ENCODE data around the gene DOCK6. TPM values are rescaled to one million over a fixed set of nuclear protein-coding genes. Genes with fewer than 3 reads are reported as not detected.

The DOCK6 gene
- total and polyA plus RNA-seq, 2 of the 13 experiments (the other 11 are each of a cell fraction or from before 2014, with no cell fraction given), result 5.4 to 38.1 TPM

DNA sequence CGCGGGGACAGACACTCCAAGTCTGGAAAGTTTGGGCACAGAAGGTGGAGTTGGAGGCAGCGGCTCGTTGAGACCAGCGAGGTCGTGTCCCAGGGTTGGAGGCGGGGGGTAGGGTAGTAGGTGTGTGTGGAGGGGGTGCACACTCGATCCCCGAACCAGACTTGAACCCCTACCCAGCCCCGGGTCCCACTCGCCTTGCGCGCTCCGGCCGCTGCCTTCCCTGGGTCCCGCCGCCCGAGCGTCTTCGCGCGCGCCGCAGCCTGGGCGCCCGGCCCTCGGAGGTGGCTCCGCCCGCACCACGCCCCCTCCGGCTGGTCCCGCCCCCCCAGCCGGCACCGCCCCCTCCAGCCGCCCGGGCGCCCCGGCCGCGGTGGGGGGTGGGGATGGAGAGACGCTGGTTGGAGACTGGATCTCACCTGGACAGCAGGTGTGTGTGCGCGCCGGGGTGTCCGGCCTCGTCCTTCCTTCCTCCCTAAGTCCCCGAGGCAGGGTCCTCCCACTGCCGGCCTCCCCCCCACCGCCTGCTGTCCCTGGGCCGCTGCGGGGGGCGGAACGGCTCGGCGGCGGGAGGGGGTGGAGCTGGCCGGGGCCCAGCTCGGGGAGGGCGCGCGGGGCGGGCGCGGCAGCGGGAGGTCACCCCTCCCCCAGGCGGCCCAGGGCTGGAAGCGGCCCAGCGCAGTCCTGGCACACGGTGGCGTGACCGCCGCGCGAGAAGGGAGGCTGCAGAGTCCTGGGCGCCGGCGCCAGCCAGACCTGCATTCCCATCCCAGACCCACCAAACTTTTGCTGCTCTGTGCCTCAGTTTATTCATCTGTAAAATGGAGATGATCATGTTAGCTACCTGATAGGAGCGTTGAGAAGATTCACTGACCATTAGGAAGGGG lies 64.8 kb downstream of the DOCK6 start, which contains the start of gene KANK2 (continued):
- TF ChIP-seq, protein P1, sequence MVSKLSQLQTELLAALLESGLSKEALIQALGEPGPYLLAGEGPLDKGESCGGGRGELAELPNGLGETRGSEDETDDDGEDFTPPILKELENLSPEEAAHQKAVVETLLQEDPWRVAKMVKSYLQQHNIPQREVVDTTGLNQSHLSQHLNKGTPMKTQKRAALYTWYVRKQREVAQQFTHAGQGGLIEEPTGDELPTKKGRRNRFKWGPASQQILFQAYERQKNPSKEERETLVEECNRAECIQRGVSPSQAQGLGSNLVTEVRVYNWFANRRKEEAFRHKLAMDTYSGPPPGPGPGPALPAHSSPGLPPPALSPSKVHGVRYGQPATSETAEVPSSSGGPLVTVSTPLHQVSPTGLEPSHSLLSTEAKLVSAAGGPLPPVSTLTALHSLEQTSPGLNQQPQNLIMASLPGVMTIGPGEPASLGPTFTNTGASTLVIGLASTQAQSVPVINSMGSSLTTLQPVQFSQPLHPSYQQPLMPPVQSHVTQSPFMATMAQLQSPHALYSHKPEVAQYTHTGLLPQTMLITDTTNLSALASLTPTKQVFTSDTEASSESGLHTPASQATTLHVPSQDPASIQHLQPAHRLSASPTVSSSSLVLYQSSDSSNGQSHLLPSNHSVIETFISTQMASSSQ (IDR thresholded peaks at IDR 0.05; ENCODE audit: low read depth), result no peak
- TF ChIP-seq, protein P1 (CRISPR knock-in tag; IDR thresholded peaks at IDR 0.05; ENCODE audit: borderline replicate concordance), result peak; percentile 6; the same call in 1 of the 2 replicates
- TF ChIP-seq, protein P2, sequence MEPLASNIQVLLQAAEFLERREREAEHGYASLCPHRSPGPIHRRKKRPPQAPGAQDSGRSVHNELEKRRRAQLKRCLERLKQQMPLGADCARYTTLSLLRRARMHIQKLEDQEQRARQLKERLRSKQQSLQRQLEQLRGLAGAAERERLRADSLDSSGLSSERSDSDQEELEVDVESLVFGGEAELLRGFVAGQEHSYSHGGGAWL (CRISPR knock-in tag; IDR thresholded peaks at IDR 0.05), result no peak; the same call in 1 of the 2 replicates
- TF ChIP-seq NPAS2 (CRISPR knock-in tag; IDR thresholded peaks at IDR 0.05; ENCODE audit: borderline replicate concordance) (no peak), MAFG (CRISPR knock-in tag; IDR thresholded peaks at IDR 0.05) (no peak), CHD2 (IDR thresholded peaks at IDR 0.05; ENCODE audit: low read depth, low read length) (peak; percentile 42), GLI4 (CRISPR knock-in tag; IDR thresholded peaks at IDR 0.05; ENCODE audit: borderline replicate concordance) (no peak), ELF3 (CRISPR knock-in tag; IDR thresholded peaks at IDR 0.05) (peak; percentile 25; the same call in 1 of the 2 replicates), NKX3-1 (CRISPR knock-in tag; IDR thresholded peaks at IDR 0.05) (no peak; the same call in 1 of the 2 replicates), HDAC1 (CRISPR knock-in tag; IDR thresholded peaks at IDR 0.05) (no peak), ZNF501 (CRISPR knock-in tag; IDR thresholded peaks at IDR 0.05) (0 out of 2 replicates have a peak, but pooled peaks have one; percentile 28), KAT2B (IDR thresholded peaks at IDR 0.05; ENCODE audit: borderline replicate concordance, low read depth, low read length) (no peak), IRF2 (CRISPR knock-in tag; IDR thresholded peaks at IDR 0.05) (no peak), TCF12 (IDR thresholded peaks at IDR 0.05) (no peak), TCF12 (CRISPR knock-in tag; IDR thresholded peaks at IDR 0.05) (no peak), ZNF431 (CRISPR knock-in tag; IDR thresholded peaks at IDR 0.05; ENCODE audit: borderline replicate concordance, low read depth) (0 out of 2 replicates have a peak, but pooled peaks have one; percentile 55), TOPORS (CRISPR knock-in tag; IDR thresholded peaks at IDR 0.05) (no peak), TARDBP (CRISPR knock-in tag; IDR thresholded peaks at IDR 0.05) (no peak), EED (CRISPR knock-in tag; IDR thresholded peaks at IDR 0.05) (no peak), ZNF557 (CRISPR knock-in tag; IDR thresholded peaks at IDR 0.05) (no peak)
- TF ChIP-seq, protein P3, sequence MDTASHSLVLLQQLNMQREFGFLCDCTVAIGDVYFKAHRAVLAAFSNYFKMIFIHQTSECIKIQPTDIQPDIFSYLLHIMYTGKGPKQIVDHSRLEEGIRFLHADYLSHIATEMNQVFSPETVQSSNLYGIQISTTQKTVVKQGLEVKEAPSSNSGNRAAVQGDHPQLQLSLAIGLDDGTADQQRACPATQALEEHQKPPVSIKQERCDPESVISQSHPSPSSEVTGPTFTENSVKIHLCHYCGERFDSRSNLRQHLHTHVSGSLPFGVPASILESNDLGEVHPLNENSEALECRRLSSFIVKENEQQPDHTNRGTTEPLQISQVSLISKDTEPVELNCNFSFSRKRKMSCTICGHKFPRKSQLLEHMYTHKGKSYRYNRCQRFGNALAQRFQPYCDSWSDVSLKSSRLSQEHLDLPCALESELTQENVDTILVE (CRISPR knock-in tag; IDR thresholded peaks at IDR 0.05), result no peak
- TF ChIP-seq, protein P4, sequence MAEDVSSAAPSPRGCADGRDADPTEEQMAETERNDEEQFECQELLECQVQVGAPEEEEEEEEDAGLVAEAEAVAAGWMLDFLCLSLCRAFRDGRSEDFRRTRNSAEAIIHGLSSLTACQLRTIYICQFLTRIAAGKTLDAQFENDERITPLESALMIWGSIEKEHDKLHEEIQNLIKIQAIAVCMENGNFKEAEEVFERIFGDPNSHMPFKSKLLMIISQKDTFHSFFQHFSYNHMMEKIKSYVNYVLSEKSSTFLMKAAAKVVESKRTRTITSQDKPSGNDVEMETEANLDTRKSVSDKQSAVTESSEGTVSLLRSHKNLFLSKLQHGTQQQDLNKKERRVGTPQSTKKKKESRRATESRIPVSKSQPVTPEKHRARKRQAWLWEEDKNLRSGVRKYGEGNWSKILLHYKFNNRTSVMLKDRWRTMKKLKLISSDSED (CRISPR knock-in tag; IDR thresholded peaks at IDR 0.05), result no peak
- TF ChIP-seq, protein P5, sequence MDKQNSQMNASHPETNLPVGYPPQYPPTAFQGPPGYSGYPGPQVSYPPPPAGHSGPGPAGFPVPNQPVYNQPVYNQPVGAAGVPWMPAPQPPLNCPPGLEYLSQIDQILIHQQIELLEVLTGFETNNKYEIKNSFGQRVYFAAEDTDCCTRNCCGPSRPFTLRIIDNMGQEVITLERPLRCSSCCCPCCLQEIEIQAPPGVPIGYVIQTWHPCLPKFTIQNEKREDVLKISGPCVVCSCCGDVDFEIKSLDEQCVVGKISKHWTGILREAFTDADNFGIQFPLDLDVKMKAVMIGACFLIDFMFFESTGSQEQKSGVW (CRISPR knock-in tag; IDR thresholded peaks at IDR 0.05; ENCODE audit: borderline replicate concordance), result no peak

All from HepG2 (cell line).